Measurements from ENCODE around the gene SURF6.
A peak's percentile ranks its signal among the peaks of the same experiment; 100 is the strongest.

SURF6 gene

GRCh38 chr9:133367778-133368177, 31.8 kb upstream of the SURF6 start:
- DNase-seq (ENCODE audit: low spot score): no peak

DNA sequence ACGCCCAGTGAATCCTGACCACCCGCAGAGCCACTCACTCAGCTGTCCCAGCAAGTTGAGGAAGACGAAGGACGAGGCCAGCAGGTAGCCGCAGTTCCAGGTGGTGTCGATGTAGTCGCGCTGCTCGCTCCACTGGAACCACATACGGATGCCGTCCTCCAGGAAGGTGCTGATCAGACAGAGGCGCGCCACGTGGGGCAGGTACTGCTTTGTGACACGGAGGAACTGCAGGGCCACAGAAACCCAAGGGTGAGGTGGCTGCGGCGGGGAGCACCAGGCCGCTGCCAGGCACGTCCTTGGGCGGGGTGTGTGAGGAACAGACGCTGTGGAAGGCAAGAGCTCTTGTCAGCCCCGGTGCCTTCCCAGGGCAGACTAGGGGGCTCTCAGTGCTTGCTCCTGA, 31.2 kb upstream of the SURF6 start:
- no peak for DNase-seq (ENCODE audit: low spot score)

- DNase-seq (ENCODE audit: low spot score): no peak
Observed at GRCh38 chr9:133366435-133366834, 30.4 kb upstream of the SURF6 start.

- no peak for DNase-seq (ENCODE audit: low spot score)
Observed at GRCh38 chr9:133362359-133363044, 26.5 kb upstream of the SURF6 start.

GRCh38 chr9:133361507-133362092, 25.6 kb upstream of the SURF6 start:
- DNase-seq (ENCODE audit: low spot score): no peak

DNA sequence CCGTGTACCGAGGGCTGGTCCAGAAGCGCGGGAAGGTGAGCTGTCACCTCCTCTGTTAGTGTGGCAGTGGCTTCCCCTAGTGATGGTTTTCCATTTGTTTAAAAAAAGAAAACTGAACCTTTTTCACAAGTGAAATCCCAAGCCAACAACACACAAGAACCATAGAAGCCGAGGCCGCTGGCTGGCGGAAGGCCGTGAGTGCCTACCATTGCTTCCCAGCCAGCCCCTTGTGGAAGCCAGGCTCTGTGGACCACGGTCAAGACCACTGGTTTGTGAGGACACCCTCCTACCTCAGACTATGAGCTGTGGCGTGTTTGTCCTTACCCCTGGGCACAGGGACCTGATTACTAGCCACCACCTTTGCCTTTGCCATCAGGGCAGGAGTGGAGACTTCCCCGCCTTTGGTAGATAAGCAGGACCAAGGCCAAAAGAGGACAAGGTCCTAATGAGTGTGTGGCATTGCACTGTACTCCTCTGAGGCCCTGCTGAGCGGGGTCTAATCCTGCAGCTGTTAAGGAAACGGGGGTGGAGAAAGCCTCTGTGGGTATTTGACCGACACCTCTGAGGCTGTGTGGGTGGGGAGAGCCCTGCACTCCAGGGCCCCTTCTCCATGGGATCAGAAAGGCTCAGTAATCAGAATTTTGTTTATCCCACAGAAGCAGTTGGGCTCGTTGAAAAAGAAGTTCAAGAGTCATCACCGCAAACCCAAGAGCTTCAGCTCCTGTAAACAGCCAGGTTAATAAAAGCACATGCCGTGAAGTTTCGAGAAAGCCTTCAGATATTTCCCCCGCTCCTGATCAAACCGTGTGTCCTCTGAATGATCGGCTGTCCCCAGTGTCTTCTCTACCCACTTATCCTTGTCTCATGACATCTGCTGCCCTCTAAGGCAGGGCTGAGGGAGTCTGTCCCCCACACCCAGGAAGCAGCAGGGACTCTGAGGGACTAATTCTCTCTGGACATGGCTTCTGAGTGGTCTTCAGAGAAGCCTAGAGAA, 24.7 kb upstream of the SURF6 start:
- DNase-seq (ENCODE audit: low spot score): no peak

DNA sequence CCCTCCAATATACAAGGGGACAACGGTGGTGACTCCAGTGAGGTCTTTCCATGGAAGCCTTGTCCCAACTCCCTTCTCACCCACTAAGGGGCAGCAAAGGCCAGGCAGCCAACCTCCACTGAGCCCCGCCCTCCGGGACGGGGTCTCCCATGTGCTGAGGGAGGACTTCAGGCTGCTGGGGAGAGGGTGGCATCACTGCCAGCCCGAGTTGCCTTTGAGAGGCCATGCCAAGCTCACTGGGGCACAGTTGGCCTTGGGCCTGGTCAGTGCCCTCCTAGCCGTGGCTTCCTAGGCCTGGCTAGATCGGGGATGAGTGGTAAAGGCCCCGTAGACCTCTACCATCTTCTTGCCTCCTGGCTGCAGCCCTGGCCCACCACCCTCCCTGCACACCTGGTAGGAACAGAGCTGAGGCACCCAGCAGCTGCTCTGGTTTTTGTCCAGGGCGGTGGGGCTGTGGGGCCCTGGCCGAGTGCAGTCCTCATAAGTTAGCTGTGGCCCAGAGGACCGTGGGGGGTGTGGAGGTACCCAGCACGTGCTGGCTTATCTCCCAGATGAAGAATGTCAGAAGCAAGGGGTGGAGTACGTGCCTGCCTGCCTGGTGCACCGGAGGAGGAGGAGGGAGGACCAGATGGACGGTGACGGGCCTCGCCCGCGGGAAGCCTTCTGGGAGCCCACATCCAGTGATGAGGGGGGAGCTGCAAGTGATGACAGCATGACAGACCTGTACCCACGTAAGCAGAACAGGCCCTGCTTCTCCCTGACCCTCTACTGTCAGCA, 23.6 kb upstream of the SURF6 start:
- DNase-seq (ENCODE audit: low spot score): peak; percentile 62

DNA sequence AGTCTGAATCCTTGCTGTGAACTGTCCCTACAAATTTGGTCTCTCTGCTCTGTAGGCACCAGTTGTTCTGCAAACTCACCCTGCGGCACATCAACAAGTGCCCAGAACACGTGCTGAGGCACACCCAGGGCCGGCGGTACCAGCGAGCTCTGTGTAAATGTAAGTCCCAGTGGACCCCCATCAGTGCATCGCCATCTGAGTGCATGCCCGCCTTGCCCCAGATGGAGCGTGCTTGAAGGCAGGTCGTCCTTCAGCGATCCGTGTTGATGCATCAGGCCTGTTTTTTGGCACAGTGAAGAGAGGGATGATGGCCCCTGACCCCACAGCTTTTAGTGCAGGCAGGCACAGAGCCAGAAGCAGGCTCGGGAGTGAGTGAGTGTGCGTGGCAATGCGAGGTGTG, 21.7 kb upstream of the SURF6 start:
- no peak for DNase-seq (ENCODE audit: low spot score)

- DNase-seq (ENCODE audit: low spot score): peak; percentile 94
Observed at GRCh38 chr9:133356391-133357091, 20.6 kb upstream of the SURF6 start, which contains the start of the genes SURF1 and SURF2. Gene SURF1 (minus strand): TSS chr9:133356487. CDS start chr9:133356453, 34 bp downstream. Gene SURF2 (plus strand): TSS chr9:133356550. CDS start chr9:133356593, 43 bp downstream.

GRCh38 chr9:133355881-133356357, 19.9 kb upstream of the SURF6 start:
- no peak for DNase-seq (ENCODE audit: low spot score)

DNA sequence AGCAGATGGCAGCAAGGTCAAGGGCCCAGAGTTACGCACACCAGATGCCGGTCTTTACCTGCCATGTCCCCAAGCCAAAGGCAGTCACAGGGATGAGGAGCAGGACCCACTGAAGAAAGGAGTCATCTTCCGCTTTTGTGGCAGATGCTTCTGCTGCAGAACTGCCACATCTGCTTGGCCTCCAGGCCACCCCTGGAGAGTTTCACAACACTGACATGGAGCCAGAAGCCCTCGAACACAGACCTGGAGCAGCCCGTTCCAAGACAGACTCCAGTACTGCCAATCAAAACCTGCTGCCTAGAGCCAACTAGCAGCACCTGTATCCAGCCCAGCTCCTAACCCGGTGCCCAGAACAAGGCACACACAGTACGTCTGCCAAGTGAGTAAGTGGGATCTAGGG, 18.8 kb upstream of the SURF6 start:
- DNase-seq (ENCODE audit: low spot score): no peak

- DNase-seq (ENCODE audit: low spot score): no peak
Observed at GRCh38 chr9:133353548-133353947, 17.6 kb upstream of the SURF6 start.

- no peak for DNase-seq (ENCODE audit: low spot score)
Observed at GRCh38 chr9:133352635-133353340, 16.8 kb upstream of the SURF6 start.

- peak; percentile 69 for DNase-seq (ENCODE audit: low spot score)
Observed at GRCh38 chr9:133351908-133352634, 16.1 kb upstream of the SURF6 start.

GRCh38 chr9:133351526-133351907, 15.5 kb upstream of the SURF6 start:
- no peak for DNase-seq (ENCODE audit: low spot score)

GRCh38 chr9:133349965-133350616, 14.1 kb upstream of the SURF6 start:
- no peak for DNase-seq (ENCODE audit: low spot score)

- no peak for DNase-seq (ENCODE audit: low spot score)
Observed at GRCh38 chr9:133348718-133349573, 13.0 kb upstream of the SURF6 start.

Data from iPS-NIHi11 (cell line).